Measurements from ENCODE around the gene PER1.

GRCh38 chr17:8166731-8167130 lies 14.5 kb upstream of the PER1 start:
- TF ChIP-seq, protein P1, sequence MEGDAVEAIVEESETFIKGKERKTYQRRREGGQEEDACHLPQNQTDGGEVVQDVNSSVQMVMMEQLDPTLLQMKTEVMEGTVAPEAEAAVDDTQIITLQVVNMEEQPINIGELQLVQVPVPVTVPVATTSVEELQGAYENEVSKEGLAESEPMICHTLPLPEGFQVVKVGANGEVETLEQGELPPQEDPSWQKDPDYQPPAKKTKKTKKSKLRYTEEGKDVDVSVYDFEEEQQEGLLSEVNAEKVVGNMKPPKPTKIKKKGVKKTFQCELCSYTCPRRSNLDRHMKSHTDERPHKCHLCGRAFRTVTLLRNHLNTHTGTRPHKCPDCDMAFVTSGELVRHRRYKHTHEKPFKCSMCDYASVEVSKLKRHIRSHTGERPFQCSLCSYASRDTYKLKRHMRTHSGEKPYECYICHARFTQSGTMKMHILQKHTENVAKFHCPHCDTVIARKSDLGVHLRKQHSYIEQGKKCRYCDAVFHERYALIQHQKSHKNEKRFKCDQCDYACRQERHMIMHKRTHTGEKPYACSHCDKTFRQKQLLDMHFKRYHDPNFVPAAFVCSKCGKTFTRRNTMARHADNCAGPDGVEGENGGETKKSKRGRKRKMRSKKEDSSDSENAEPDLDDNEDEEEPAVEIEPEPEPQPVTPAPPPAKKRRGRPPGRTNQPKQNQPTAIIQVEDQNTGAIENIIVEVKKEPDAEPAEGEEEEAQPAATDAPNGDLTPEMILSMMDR (IDR thresholded peaks at IDR 0.05), result no peak
- TF ChIP-seq POLR2AphosphoS5 (IDR thresholded peaks at IDR 0.05) (no peak), EP300 (IDR thresholded peaks at IDR 0.05) (no peak), POLR2A (IDR thresholded peaks at IDR 0.05; ENCODE audit: low read depth) (no peak)

All from esophagus muscularis mucosa (tissue), 4 donors.